ENCODE data around the gene SHB.
A peak's percentile ranks its signal among the peaks of the same experiment; 100 is the strongest.

The SHB gene

DNA sequence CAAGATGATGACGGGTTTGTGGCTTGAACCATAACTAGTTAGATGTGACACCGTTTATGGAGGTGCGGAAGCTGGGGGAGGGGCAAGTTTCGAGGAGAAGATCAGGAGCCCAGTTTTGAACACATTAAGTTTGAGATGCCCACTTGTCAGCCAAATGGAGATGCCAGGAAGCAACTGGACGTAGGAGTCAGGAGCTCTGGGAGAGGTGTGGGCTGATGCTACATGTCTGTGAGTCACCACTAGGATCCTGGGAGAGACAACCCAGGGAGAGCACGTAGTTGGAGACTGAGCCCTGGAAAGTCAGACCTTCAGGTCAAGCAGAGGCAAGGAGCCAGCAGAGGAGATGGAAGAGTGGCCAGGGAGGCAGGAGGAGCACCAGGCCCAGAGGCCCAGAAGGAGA lies 116.3 kb downstream of the SHB start:
- Histone ChIP-seq H3K4me1 (ENCODE audit: control insufficient read depth, insufficient read depth, low read length) (no peaks in the 10 kb centered on the region), H3K9me3 (ENCODE audit: control insufficient read depth, insufficient read depth, low read depth, low read length) (no peaks in the 10 kb centered on the region), H3K4me3 (ENCODE audit: low read depth, low read length) (no peak overlapping the region), H3K27ac (ENCODE audit: extremely low read depth, low read depth, low read length) (no peak overlapping the region), H3K36me3 (ENCODE audit: control insufficient read depth in 2 of 2, insufficient read depth in 1 of 2, low read length in 2 of 2) (peaks cover 3 to 92% of the 10 kb centered on the region in 2 experiments; a peak in 2 of 3 replicates)
- TF ChIP-seq, protein P1, sequence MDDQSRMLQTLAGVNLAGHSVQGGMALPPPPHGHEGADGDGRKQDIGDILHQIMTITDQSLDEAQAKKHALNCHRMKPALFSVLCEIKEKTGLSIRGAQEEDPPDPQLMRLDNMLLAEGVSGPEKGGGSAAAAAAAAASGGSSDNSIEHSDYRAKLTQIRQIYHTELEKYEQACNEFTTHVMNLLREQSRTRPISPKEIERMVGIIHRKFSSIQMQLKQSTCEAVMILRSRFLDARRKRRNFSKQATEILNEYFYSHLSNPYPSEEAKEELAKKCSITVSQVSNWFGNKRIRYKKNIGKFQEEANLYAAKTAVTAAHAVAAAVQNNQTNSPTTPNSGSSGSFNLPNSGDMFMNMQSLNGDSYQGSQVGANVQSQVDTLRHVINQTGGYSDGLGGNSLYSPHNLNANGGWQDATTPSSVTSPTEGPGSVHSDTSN (CRISPR knock-in tag; IDR thresholded peaks at IDR 0.05): no peak
- TF ChIP-seq ZNF707 (tag by site-specific recombination; IDR thresholded peaks at IDR 0.05) (no peak), EGR2 (tag by site-specific recombination; IDR thresholded peaks at IDR 0.05; ENCODE audit: low read depth) (peak; percentile 10; the same call in 1 of the 2 replicates), ZFHX2 (tag by site-specific recombination; conservative IDR thresholded peaks at IDR 0.05) (0 out of 2 replicates have a peak, but pooled peaks have one; percentile 18)
- TF ChIP-seq, protein P2, sequence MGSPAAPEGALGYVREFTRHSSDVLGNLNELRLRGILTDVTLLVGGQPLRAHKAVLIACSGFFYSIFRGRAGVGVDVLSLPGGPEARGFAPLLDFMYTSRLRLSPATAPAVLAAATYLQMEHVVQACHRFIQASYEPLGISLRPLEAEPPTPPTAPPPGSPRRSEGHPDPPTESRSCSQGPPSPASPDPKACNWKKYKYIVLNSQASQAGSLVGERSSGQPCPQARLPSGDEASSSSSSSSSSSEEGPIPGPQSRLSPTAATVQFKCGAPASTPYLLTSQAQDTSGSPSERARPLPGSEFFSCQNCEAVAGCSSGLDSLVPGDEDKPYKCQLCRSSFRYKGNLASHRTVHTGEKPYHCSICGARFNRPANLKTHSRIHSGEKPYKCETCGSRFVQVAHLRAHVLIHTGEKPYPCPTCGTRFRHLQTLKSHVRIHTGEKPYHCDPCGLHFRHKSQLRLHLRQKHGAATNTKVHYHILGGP (tag by site-specific recombination; IDR thresholded peaks at IDR 0.05): no peak
- TF ChIP-seq, protein P3, sequence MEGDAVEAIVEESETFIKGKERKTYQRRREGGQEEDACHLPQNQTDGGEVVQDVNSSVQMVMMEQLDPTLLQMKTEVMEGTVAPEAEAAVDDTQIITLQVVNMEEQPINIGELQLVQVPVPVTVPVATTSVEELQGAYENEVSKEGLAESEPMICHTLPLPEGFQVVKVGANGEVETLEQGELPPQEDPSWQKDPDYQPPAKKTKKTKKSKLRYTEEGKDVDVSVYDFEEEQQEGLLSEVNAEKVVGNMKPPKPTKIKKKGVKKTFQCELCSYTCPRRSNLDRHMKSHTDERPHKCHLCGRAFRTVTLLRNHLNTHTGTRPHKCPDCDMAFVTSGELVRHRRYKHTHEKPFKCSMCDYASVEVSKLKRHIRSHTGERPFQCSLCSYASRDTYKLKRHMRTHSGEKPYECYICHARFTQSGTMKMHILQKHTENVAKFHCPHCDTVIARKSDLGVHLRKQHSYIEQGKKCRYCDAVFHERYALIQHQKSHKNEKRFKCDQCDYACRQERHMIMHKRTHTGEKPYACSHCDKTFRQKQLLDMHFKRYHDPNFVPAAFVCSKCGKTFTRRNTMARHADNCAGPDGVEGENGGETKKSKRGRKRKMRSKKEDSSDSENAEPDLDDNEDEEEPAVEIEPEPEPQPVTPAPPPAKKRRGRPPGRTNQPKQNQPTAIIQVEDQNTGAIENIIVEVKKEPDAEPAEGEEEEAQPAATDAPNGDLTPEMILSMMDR (tag by site-specific recombination; IDR thresholded peaks at IDR 0.05): no peak
- ChIA-PET POLR2A (no interaction called here), CTCF (interaction anchor here (0.6 kb wide), 1 partner anchor 189 kb away, joined by 3 read pairs; no protein-coding TSS in a partner anchor)

- no peaks in the 10 kb centered on the region for H3K4me1 ChIP-seq (ENCODE audit: control insufficient read depth, insufficient read depth, low read length)
- ChIA-PET CTCF (no interaction called here), POLR2A (no interaction called here)
- no peak overlapping the region for H3K4me3 ChIP-seq (ENCODE audit: low read depth, low read length)
- no peak overlapping the region for H3K27ac ChIP-seq (ENCODE audit: extremely low read depth, low read depth, low read length)
- H3K36me3 ChIP-seq (ENCODE audit: control insufficient read depth in 2 of 2, insufficient read depth in 1 of 2, low read length in 2 of 2): peaks cover 3 to 94% of the 10 kb centered on the region in 2 experiments; a peak in 2 of 3 replicates
- no peaks in the 10 kb centered on the region for H3K9me3 ChIP-seq (ENCODE audit: control insufficient read depth, insufficient read depth, low read depth, low read length)
- TF ChIP-seq ZNF623 (tag by site-specific recombination; IDR thresholded peaks at IDR 0.05) (peak; percentile 93), ZNF558 (tag by site-specific recombination; IDR thresholded peaks at IDR 0.05) (no peak)
These were observed 117.2 kb downstream of the SHB start for GRCh38 chr9:37951671-37952449.

DNA sequence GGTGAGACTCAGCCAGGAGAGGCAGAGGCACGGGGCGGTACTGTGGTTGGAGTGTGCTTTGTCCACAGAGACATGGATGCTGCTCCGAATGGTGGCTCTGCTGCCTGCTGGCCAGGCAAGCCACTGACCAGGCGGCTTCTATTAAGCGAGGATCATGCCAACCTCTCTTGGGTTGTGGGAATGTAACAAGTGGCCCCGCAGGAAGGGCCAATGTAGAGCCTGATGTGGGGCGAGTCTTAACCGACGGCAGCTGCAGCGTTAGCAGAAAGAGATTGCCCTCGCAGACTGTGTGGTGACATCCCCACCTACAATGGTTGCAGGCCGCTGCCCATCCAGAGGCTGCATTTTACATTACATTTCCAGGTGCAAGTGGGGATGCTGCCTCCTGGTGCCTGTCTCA lies 118.5 kb downstream of the SHB start:
- ChIA-PET CTCF (no interaction called here), POLR2A (interaction anchor here (0.6 kb wide), 1 partner anchor 14 kb away, joined by 4 read pairs; no protein-coding TSS in a partner anchor)
- Histone ChIP-seq H3K36me3 (ENCODE audit: control insufficient read depth in 2 of 2, insufficient read depth in 1 of 2, low read length in 2 of 2) (peaks cover 3 to 95% of the 10 kb centered on the region in 2 experiments; a peak in 2 of 3 replicates), H3K4me3 (ENCODE audit: low read depth, low read length) (no peak overlapping the region), H3K27ac (ENCODE audit: extremely low read depth, low read depth, low read length) (no peak overlapping the region), H3K9me3 (ENCODE audit: control insufficient read depth, insufficient read depth, low read depth, low read length) (no peaks in the 10 kb centered on the region), H3K4me1 (ENCODE audit: control insufficient read depth, insufficient read depth, low read length) (no peaks in the 10 kb centered on the region)
- TF ChIP-seq ZNF791 (tag by site-specific recombination; IDR thresholded peaks at IDR 0.05) (no peak), TCF7L2 (IDR thresholded peaks at IDR 0.05; ENCODE audit: borderline replicate concordance, low read depth, low read length) (no peak), ZXDB (tag by site-specific recombination; IDR thresholded peaks at IDR 0.05) (no peak), ZNF324 (tag by site-specific recombination; IDR thresholded peaks at IDR 0.05) (no peak), ZNF311 (tag by site-specific recombination; IDR thresholded peaks at IDR 0.05; ENCODE audit: borderline replicate concordance) (no peak)
